ENCODE results near the gene CTR9. TPM values are rescaled to one million over a fixed set of nuclear protein-coding genes. Genes with fewer than 3 reads are reported as not detected.

Gene CTR9
- total and polyA plus RNA-seq, 3 donors from 2014 or later = 47.3 to 50.9 (median 48.6) TPM

DNA sequence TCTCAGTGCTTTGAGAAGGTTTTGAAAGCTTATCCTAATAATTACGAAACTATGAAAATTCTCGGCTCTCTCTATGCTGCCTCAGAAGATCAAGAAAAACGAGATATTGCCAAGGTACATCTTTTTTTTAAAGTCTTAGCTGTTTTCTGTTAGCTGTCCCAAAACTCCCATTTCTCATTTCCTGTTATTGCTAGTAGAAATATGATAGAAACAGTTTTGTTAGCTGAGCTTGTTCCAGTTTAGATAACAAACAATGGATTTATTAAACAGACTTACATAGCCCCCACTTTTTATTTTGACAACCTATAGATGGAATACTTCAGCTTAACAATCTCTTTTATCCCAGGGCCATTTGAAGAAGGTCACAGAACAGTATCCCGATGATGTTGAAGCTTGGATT lies 12.7 kb downstream of the CTR9 start:
- no peaks in the 10 kb centered on the region for H3K4me1 ChIP-seq
- 80 to 82% methylated on average over 4 of the region's 4 CpGs for WGBS, 2 donors
- H3K4me3 ChIP-seq = no peak overlapping the region
- no peaks in the 10 kb centered on the region for H3K9me3 ChIP-seq
- no peaks in the 10 kb centered on the region for H3K36me3 ChIP-seq (ENCODE audit: low read depth, missing control alignments)
- intact Hi-C loops (cut with DNase I; ENCODE audit: low total_unique reads) = no loop called here
- DNase-seq = no peak
- H3K27me3 ChIP-seq = no peaks in the 10 kb centered on the region
- H3K27ac ChIP-seq = no peak overlapping the region
- TF ChIP-seq, protein P1, sequence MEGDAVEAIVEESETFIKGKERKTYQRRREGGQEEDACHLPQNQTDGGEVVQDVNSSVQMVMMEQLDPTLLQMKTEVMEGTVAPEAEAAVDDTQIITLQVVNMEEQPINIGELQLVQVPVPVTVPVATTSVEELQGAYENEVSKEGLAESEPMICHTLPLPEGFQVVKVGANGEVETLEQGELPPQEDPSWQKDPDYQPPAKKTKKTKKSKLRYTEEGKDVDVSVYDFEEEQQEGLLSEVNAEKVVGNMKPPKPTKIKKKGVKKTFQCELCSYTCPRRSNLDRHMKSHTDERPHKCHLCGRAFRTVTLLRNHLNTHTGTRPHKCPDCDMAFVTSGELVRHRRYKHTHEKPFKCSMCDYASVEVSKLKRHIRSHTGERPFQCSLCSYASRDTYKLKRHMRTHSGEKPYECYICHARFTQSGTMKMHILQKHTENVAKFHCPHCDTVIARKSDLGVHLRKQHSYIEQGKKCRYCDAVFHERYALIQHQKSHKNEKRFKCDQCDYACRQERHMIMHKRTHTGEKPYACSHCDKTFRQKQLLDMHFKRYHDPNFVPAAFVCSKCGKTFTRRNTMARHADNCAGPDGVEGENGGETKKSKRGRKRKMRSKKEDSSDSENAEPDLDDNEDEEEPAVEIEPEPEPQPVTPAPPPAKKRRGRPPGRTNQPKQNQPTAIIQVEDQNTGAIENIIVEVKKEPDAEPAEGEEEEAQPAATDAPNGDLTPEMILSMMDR (IDR thresholded peaks at IDR 0.05) = no peak
- no peak for TF ChIP-seq POLR2A (IDR thresholded peaks at IDR 0.05)

DNA sequence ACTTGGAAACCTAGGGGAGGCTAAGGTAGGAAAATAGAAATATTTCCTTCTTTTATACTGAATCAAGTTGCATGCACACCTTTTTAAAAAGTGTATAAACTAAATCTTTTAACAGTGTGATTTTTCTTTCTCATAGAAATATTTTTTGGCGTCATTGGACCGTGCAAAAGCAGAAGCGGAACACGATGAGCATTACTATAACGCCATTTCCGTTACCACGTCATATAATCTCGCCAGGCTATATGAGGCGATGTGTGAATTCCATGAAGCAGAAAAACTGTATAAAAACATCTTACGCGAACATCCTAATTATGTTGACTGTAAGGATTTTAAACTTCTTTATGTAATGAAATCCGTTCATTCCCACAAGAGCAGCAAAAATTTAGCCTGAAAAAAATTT lies 13.4 kb downstream of the CTR9 start:
- WGBS, 2 donors = 88 to 92% methylated on average over 12 of the region's 12 CpGs
- Histone ChIP-seq H3K4me3 (no peak overlapping the region), H3K36me3 (ENCODE audit: low read depth, missing control alignments) (no peaks in the 10 kb centered on the region), H3K27ac (no peak overlapping the region), H3K4me1 (no peaks in the 10 kb centered on the region), H3K9me3 (no peaks in the 10 kb centered on the region), H3K27me3 (no peaks in the 10 kb centered on the region)
- intact Hi-C loops (cut with DNase I; ENCODE audit: low total_unique reads) = no loop called here
- DNase-seq = no peak
- TF ChIP-seq, protein P1 (IDR thresholded peaks at IDR 0.05) = no peak
- no peak for TF ChIP-seq POLR2A (IDR thresholded peaks at IDR 0.05)

DNA sequence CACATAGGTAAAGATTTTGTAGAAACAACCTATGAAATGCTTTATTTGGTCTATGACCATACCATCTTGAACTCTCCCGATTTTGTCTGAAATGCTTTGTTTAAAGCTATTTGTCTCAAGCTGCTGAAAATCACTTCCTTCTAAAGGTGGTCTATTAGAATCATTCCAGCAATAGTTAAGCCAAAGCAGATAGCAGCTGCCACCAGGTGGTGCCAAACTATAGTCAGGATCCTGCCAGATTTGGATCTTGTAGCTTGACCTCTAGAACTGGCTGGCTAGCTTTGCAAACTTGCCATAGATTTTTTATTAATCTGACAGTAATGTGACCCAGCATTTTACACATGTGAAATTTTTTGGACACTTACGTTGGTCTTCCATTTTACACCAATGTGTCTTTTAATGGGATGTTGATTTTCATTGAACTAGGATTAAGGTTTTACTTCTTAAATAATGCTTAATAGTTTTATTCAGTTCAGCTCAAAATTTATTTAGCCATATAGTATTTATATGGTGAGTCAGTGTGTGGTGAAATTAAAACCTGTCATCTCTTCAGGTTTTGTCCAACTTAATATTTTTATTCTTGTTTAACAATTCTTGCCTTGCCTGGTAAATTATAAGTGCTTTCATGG lies 19.7 kb downstream of the CTR9 start:
- H3K4me1 ChIP-seq = no peaks in the 10 kb centered on the region
- H3K27me3 ChIP-seq = no peaks in the 10 kb centered on the region
- TF ChIP-seq, protein P1 (IDR thresholded peaks at IDR 0.05) = peak; percentile 37 to 44 (median 42)
- TF ChIP-seq POLR2A (IDR thresholded peaks at IDR 0.05) = no peak
- DNase-seq = peak; percentile 57
- intact Hi-C loops (cut with DNase I; ENCODE audit: low total_unique reads) = no loop called here
- no peaks in the 10 kb centered on the region for H3K9me3 ChIP-seq
- H3K4me3 ChIP-seq = no peak overlapping the region
- H3K27ac ChIP-seq = no peak overlapping the region
- H3K36me3 ChIP-seq (ENCODE audit: low read depth, missing control alignments) = no peaks in the 10 kb centered on the region
- WGBS, 2 donors = 64% methylated on average over 2 of the region's 2 CpGs

DNA sequence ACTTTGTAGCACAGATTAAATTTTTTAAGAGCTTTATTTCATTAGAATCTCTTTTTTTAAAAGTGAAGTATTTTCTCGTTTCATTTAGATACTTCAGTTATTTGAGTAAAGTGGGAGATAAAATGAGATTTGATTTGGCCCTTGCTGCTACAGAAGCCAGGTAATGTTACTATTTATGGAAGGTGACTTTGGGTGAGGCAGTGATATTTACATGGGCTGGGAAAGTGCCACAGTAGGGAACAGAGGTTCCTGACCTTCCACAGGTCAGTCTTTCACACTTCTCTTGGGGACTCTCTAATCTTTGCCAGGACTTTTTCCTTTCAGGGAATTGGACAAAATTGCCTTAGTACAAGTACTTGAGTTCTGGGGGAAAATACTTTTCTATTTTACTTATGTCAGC lies 20.4 kb downstream of the CTR9 start:
- no peak for DNase-seq
- H3K4me3 ChIP-seq = no peak overlapping the region
- WGBS, 2 donors = 87 to 92% methylated on average over 1 of the region's 1 CpG
- no peak overlapping the region for H3K27ac ChIP-seq
- no peaks in the 10 kb centered on the region for H3K4me1 ChIP-seq
- no peaks in the 10 kb centered on the region for H3K36me3 ChIP-seq (ENCODE audit: low read depth, missing control alignments)
- TF ChIP-seq, protein P1 (IDR thresholded peaks at IDR 0.05) = no peak
- no peak for TF ChIP-seq POLR2A (IDR thresholded peaks at IDR 0.05)
- intact Hi-C loops (cut with DNase I; ENCODE audit: low total_unique reads) = no loop called here
- H3K9me3 ChIP-seq = no peaks in the 10 kb centered on the region
- H3K27me3 ChIP-seq = no peaks in the 10 kb centered on the region

DNA sequence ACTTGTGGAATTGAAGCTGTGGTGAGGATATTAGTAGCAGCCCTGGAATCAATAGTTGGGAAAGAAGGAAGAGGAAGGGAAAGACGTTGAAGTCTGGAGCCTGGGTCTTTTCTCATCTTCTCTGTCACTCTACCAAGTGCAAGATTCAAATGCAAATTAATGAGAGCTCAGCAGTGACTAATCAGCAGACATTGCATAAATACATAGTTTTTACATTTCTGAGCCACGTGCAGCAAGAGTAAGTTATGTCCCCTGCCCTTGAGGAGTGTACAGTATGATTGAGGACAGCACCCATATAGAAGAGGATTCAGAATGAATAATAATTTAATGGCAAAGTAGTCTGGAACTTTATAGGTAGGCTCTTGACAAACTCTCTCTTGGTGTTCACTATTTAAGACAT lies 23.8 kb downstream of the CTR9 start:
- 66 to 87% methylated on average over 2 of the region's 2 CpGs for WGBS, 2 donors
- intact Hi-C loops (cut with DNase I; ENCODE audit: low total_unique reads) = no loop called here
- Histone ChIP-seq H3K27me3 (no peaks in the 10 kb centered on the region), H3K4me3 (no peak overlapping the region), H3K36me3 (ENCODE audit: low read depth, missing control alignments) (no peaks in the 10 kb centered on the region), H3K4me1 (no peaks in the 10 kb centered on the region), H3K27ac (no peak overlapping the region), H3K9me3 (no peaks in the 10 kb centered on the region)
- DNase-seq = no peak
- no peak for TF ChIP-seq POLR2A (IDR thresholded peaks at IDR 0.05)
- TF ChIP-seq, protein P1 (IDR thresholded peaks at IDR 0.05) = no peak
